Keratinocyte (primary cell): ENCODE data around the gene ERVK3-1. TPM values are rescaled to one million over a fixed set of nuclear protein-coding genes. Genes with fewer than 3 reads are reported as not detected.

Experiments used
- DNase-seq: peaks from one replicate; pipeline ENCODE4 v3.0.0-alpha.2; 2011; ENCODE audit warnings: low read depth, missing footprints, low spot score
- FAIRE-seq: peaks from 2 replicates; lab custom pipeline; 2011; peaks lifted over from hg19 to GRCh38; lab: Jason Lieb, UNC
- H2AFZ ChIP-seq: 2 replicates; pipeline ENCODE4 v1.6.0; 2012; ENCODE audit warnings: low read length, control low read depth, inconsistent platforms; ENCODE audit not compliant: control insufficient read depth
- H3K27ac ChIP-seq: 2 replicates; pipeline ENCODE4 v1.5.1; 2011; ENCODE audit warnings: low read length; ENCODE audit not compliant: control insufficient read depth, insufficient read depth
- H3K27me3 ChIP-seq: 3 replicates; pipeline ENCODE4 v1.6.0; 2011; ENCODE audit warnings: low read length; ENCODE audit not compliant: control insufficient read depth, insufficient read depth; ENCODE audit errors: extremely low read depth
- H3K36me3 ChIP-seq, 2 experiments: 2 replicates in 1 of 2; 3 replicates in 1 of 2; pipeline ENCODE4 v1.5.1; 2011; ENCODE audit warnings: low read length in 2 of 2, mild to moderate bottlenecking in 1 of 2; ENCODE audit not compliant: control insufficient read depth in 2 of 2, insufficient read depth in 2 of 2; ENCODE audit errors: extremely low read depth in 1 of 2
- H3K4me1 ChIP-seq: 3 replicates; pipeline ENCODE4 v1.5.1; 2011; ENCODE audit warnings: low read length; ENCODE audit not compliant: control insufficient read depth, insufficient read depth; ENCODE audit errors: extremely low read depth
- H3K4me2 ChIP-seq: 3 replicates; pipeline ENCODE4 v1.6.0; 2011; ENCODE audit warnings: low read depth, low read length; ENCODE audit not compliant: control insufficient read depth, insufficient read depth; ENCODE audit errors: extremely low read depth
- H3K4me3 ChIP-seq, 3 experiments: fragments of 200-600 bp in 1 of 3; sonication (generic) in 1 of 3; 2 replicates in 2 of 3; 3 replicates in 1 of 3; pipeline ENCODE4 v1.5.1; 2011 to 2016; ENCODE audit warnings: low read length in 3 of 3, mild to moderate bottlenecking in 3 of 3, control low read depth in 2 of 3, inconsistent platforms in 1 of 3, low read depth in 1 of 3, mixed read lengths in 1 of 3, mixed run types in 1 of 3, moderate library complexity in 1 of 3; ENCODE audit not compliant: control insufficient read depth in 2 of 3, insufficient read depth in 2 of 3; ENCODE audit errors: extremely low read depth in 1 of 3
- H3K79me2 ChIP-seq: 2 replicates; pipeline ENCODE4 v1.6.0; 2012; ENCODE audit warnings: low read length; ENCODE audit not compliant: control insufficient read depth, insufficient read depth
- H3K9ac ChIP-seq: 3 replicates; pipeline ENCODE4 v1.6.0; 2011; ENCODE audit warnings: low read length; ENCODE audit not compliant: control insufficient read depth, insufficient read depth; ENCODE audit errors: extremely low read depth
- H3K9me1 ChIP-seq: 3 replicates; pipeline ENCODE4 v1.6.0; 2011; ENCODE audit warnings: low read length; ENCODE audit not compliant: control insufficient read depth, insufficient read depth; ENCODE audit errors: extremely low read depth
- H3K9me3 ChIP-seq: 2 replicates; pipeline ENCODE4 v1.5.1; 2012; ENCODE audit warnings: low read depth, low read length; ENCODE audit not compliant: control insufficient read depth
- H4K20me1 ChIP-seq: 3 replicates; pipeline ENCODE4 v1.6.0; 2011; ENCODE audit warnings: low read length; ENCODE audit not compliant: control insufficient read depth, insufficient read depth; ENCODE audit errors: extremely low read depth
- CTCF ChIP-seq, 3 experiments: IDR thresholded peaks in 1 of 3; conservative IDR thresholded peaks in 1 of 3; optimal IDR thresholded peaks in 1 of 3; 2 replicates in 2 of 3; 3 replicates in 1 of 3; pipeline versions ENCODE3 to v1.5.1; 2011; ENCODE audit warnings: low read length in 3 of 3, mild to moderate bottlenecking in 3 of 3, moderate library complexity in 2 of 3, control low read depth in 1 of 3, inconsistent platforms in 1 of 3; ENCODE audit not compliant: insufficient read depth in 2 of 3; ENCODE audit errors: extremely low read depth in 1 of 3
- EZH2 ChIP-seq: IDR thresholded peaks from one replicate; pipeline ENCODE4 v1.6.1; 2012; ENCODE audit warnings: inconsistent platforms, mild to moderate bottlenecking, low read length, moderate library complexity
- dilution Hi-C: fragments of 300-500 bp; cut with MboI; formaldehyde crosslinking; loops from one replicate; pipeline ENCODE4 v1.7.0; 2020; ENCODE audit warnings: low sequenced_read_pairs; ENCODE audit not compliant: extremely low pct_ligation_motif_present
- polyA plus RNA-seq, 5 experiments: library from polyadenylated mRNA; depleted of rRNA in 3 of 5; stranded (reverse) in 3 of 5; stranded (forward) in 1 of 5; unstranded in 1 of 5; fragments of >200 nt; gene quantifications; 1 replicate in 1 of 5; 2 replicates in 3 of 5; 3 replicates in 1 of 5; pipeline versions ENCODE4 v1.2.1 to v1.2.3, GENCODE V29; 2011 to 2012; ENCODE audit warnings: missing spikeins in 2 of 5, low read depth in 1 of 5, low replicate concordance in 1 of 5

The ERVK3-1 gene
- polyA plus RNA-seq, 1 donor (not counting 4 experiments of a cell fraction or from before 2014, with no cell fraction given), result 48.6 TPM

GRCh38 chr19:58279042-58279924, 25.9 kb upstream of the ERVK3-1 start:
- Histone ChIP-seq H3K9me3 (no peaks in the 10 kb centered on the region), H3K9ac (peak overlapping the region; percentile 93), H3K79me2 (peaks cover 45% of the 10 kb centered on the region), H3K4me3 (peak overlapping the region; percentile 88 to 94 (median 88)), H3K27ac (peak overlapping the region; percentile 83), H3K4me1 (peaks cover 9% of the 10 kb centered on the region), H4K20me1 (no peaks in the 10 kb centered on the region), H2AFZ (peak overlapping the region; percentile 94), H3K27me3 (no peaks in the 10 kb centered on the region), H3K9me1 (no peaks in the 10 kb centered on the region), H3K4me2 (peak overlapping the region; percentile 94), H3K36me3 (peaks cover 0 to 4% of the 10 kb centered on the region in 2 experiments)
- no peak for FAIRE-seq
- no peak for DNase-seq
- dilution Hi-C loops, result no loop called here
- no peak for TF ChIP-seq EZH2
- TF ChIP-seq CTCF (optimal IDR thresholded peaks at IDR 0.05 in 1 of 3, IDR thresholded peaks at IDR 0.05 in 1 of 3, conservative IDR thresholded peaks at IDR 0.05 in 1 of 3; ENCODE audit: extremely low read depth in 1 of 3, insufficient read depth in 2 of 3, low read length in 3 of 3), result no peak

- Histone ChIP-seq H3K27ac (peak overlapping the region; percentile 83), H3K9me3 (no peaks in the 10 kb centered on the region), H3K4me2 (peak overlapping the region; percentile 94), H4K20me1 (no peaks in the 10 kb centered on the region), H3K36me3 (peaks cover 0 to 6% of the 10 kb centered on the region in 2 experiments), H3K4me1 (peaks cover 9% of the 10 kb centered on the region), H3K9ac (peak overlapping the region; percentile 93), H3K9me1 (no peaks in the 10 kb centered on the region), H2AFZ (no peak overlapping the region), H3K27me3 (no peaks in the 10 kb centered on the region), H3K4me3 (peak overlapping the region; percentile 88 to 94 (median 88)), H3K79me2 (peaks cover 47% of the 10 kb centered on the region)
- TF ChIP-seq EZH2, result no peak
- no peak for TF ChIP-seq CTCF (optimal IDR thresholded peaks at IDR 0.05 in 1 of 3, IDR thresholded peaks at IDR 0.05 in 1 of 3, conservative IDR thresholded peaks at IDR 0.05 in 1 of 3; ENCODE audit: extremely low read depth in 1 of 3, insufficient read depth in 2 of 3, low read length in 3 of 3)
- dilution Hi-C loops, result no loop called here
- no peak for DNase-seq
- no peak for FAIRE-seq
Measured at GRCh38 chr19:58279925-58280316, 25.3 kb upstream of the ERVK3-1 start.
